22Rv1 (cell line): ENCODE measurements around the gene SUGP1.

Experiments
- H3K27ac ChIP-seq: fragments of 450-650 bp; 2 replicates; pipeline ENCODE4 v1.5.1; 2017
- ZFX ChIP-seq: fragments of 450-650 bp; IDR thresholded peaks from 2 replicates; pipeline ENCODE4 v1.6.1; 2017; ENCODE audit warnings: antibody characterized with exemption, borderline replicate concordance
- TF ChIP-seq, protein P1 (sequence below): fragments of 450-650 bp; IDR thresholded peaks from 2 replicates; pipeline ENCODE4 v1.5.1; 2017; ENCODE audit warnings: mild to moderate bottlenecking

Gene SUGP1

DNA sequence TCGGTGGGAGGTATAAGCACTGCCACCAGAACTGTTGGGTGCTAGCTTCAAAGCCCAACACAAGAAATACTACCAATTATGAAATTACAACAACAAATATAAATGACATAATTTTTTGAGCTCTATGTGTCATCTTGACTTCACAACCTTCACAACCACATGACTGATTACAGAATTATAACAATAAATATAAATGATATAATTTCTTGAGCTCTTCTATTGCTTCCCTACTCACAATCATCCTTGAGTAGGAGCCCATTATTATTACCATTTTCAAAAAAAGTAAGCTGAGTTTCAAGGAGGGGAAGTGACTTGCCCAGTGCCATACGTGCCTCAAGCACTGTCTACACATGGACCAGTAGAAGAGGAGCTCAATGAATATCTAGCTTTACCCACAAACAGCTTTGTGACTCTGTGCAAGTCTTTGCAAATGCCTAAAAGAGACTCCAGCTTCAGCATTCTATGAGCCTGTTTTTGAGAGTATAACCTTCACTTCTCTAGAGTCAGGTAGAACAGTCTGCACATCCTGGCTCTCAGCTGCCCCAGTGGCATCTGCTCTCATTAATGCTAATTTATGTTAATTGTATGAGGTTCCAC, 86.0 kb downstream of the SUGP1 start:
- TF ChIP-seq, protein P1, sequence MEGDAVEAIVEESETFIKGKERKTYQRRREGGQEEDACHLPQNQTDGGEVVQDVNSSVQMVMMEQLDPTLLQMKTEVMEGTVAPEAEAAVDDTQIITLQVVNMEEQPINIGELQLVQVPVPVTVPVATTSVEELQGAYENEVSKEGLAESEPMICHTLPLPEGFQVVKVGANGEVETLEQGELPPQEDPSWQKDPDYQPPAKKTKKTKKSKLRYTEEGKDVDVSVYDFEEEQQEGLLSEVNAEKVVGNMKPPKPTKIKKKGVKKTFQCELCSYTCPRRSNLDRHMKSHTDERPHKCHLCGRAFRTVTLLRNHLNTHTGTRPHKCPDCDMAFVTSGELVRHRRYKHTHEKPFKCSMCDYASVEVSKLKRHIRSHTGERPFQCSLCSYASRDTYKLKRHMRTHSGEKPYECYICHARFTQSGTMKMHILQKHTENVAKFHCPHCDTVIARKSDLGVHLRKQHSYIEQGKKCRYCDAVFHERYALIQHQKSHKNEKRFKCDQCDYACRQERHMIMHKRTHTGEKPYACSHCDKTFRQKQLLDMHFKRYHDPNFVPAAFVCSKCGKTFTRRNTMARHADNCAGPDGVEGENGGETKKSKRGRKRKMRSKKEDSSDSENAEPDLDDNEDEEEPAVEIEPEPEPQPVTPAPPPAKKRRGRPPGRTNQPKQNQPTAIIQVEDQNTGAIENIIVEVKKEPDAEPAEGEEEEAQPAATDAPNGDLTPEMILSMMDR = no peak
- no peak for TF ChIP-seq ZFX
- no peak overlapping the region for H3K27ac ChIP-seq

DNA sequence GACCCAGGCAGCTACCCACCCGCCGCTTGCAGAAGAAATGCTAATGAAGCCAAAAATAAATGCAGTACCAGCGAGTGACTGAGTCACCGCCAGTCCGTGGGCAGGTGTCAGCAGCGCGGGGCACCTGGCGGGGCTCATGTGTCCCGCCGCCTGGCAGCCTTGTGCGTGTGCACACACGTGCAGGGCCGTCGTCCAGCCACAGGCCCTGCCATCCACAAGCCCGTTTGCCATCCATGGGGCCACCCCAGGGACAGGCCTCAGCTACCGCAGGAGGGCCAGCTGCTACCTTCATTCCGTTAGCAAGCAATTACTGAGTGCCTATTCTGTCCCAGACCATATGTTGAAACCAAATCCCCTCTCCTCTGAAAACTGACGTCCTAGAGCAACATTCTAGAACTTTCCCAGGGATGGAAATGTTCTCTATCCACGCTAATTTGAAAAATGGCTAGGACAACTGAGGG, 88.0 kb downstream of the SUGP1 start:
- TF ChIP-seq ZFX = no peak
- TF ChIP-seq, protein P1 = no peak
- no peak overlapping the region for H3K27ac ChIP-seq

DNA sequence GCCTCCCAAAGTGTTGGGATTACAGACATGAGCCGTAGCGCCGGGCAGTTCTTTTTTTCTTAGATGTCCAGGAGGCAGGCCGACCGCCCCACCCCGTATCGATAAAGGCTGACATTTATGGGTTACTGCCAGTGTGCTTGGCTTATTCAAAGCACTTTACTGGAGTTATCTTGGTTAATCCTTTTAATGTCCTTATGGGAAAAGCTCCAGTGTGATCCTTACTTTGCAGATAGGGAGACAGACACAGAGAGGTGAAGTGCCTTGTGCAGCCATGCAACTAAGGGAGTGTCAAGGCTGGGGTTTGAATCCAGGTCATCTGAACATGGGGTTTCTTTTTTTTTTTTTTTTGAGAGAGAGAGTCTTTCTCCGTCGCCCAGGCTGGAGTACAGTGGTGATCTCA, 89.3 kb downstream of the SUGP1 start:
- no peak for TF ChIP-seq ZFX
- TF ChIP-seq, protein P1 = no peak
- H3K27ac ChIP-seq = no peak overlapping the region

DNA sequence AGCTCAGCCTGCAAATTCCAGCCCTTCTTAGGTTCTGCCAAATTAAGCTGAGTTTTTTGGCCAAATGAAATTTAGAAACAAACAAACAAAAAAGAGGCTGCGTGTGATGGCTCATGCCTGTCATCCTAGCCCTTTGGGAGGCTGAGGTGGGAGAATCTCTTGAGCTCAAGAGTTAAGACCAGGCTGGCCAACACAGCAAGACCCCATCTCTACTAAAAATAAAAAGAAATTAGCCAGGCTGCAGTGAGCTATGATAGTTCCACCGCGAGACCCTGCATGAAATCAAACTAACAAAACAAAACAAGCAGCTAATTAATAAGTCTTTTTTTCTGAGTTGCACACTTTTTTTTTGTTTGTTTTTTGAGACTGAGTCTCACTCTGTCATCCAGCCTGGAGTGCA, 90.6 kb downstream of the SUGP1 start:
- no peak overlapping the region for H3K27ac ChIP-seq
- TF ChIP-seq, protein P1 = no peak
- TF ChIP-seq ZFX = no peak

DNA sequence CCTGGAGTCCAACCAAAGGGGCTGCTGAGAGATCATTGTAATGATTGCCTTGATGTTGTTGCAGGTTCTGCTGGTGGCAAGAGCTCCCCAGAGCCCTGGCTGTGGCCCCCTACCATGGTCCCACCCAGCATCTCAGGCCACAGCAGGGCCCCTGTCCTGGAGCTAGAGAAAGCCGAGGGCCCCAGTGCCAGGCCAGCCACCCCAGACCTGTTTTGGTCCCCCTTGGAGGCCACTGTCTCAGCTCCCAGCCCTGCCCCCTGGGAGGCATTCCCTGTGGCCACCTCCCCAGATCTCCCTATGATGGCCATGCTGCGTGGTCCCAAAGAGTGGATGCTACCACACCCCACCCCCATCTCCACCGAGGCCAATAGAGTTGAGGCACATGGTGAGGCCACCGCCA, 93.1 kb downstream of the SUGP1 start:
- TF ChIP-seq, protein P1 = no peak
- TF ChIP-seq ZFX = no peak
- H3K27ac ChIP-seq = no peak overlapping the region

DNA sequence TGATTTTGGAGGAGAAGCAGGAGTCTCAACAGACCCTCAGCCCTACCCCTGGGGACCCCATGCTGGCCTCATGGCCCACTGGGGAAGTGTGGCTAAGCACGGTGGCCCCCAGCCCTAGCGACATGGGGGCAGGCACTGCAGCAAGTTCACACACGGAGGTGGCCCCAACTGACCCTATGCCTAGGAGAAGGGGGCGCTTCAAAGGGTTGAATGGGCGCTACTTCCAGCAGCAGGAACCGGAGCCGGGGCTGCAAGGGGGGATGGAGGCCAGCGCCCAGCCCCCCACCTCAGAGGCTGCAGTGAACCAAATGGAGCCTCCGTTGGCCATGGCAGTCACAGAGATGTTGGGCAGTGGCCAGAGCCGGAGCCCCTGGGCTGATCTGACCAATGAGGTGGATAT, 93.6 kb downstream of the SUGP1 start:
- TF ChIP-seq, protein P1 = no peak
- no peak for TF ChIP-seq ZFX
- H3K27ac ChIP-seq = no peak overlapping the region

DNA sequence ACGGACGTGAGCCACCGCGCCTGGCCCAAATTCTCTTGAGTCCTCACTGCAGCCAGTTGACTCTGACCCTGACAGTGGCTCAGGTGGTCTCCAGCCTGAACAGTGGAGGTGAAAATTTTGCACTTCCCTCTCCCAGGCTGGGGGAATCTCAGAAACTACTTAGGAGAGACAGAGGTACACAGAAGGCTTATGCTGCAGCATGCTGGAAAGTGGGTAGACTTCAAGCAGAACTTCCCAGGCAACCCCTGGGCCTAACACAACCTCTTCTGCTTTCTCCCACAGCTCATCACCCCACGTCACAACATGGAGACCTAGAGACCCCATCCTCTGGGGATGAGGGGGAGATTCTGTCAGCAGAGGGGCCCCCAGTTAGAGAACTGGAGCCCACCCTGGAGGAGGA, 94.1 kb downstream of the SUGP1 start:
- TF ChIP-seq, protein P1 = no peak
- no peak for TF ChIP-seq ZFX

More for the DNA sequence above, 94.1 kb downstream of the SUGP1 start:
- H3K27ac ChIP-seq = no peak overlapping the region
